Transverse colon (tissue), 4 donors: ENCODE measurements around the gene EPB41L1.

Experiments used
- POLR2A ChIP-seq: fragments of 450-650 bp; IDR thresholded peaks from one replicate; pipeline ENCODE4 v1.6.1; 2016; ENCODE audit warnings: antibody characterized with exemption, mild to moderate bottlenecking, moderate library complexity
- POLR2AphosphoS5 ChIP-seq, 3 donors: sonication (generic); formaldehyde crosslinking; IDR thresholded peaks; one replicate each; pipeline ENCODE4 v1.6.1; 2016; ENCODE audit warnings: antibody characterized with exemption in 3 of 3
- TF ChIP-seq, protein P1 (sequence below), 5 experiments: fragments of 200-600 bp in 3 of 5; fragments of 450-650 bp in 2 of 5; sonication (generic) in 3 of 5; IDR thresholded peaks; 1 replicate in 2 of 5; 2 replicates in 3 of 5; pipeline ENCODE4 v1.5.1; 2016 to 2017; ENCODE audit warnings: antibody characterized with exemption in 5 of 5, inconsistent platforms in 3 of 5, mild to moderate bottlenecking in 2 of 5, moderate library complexity in 1 of 5

DNA sequence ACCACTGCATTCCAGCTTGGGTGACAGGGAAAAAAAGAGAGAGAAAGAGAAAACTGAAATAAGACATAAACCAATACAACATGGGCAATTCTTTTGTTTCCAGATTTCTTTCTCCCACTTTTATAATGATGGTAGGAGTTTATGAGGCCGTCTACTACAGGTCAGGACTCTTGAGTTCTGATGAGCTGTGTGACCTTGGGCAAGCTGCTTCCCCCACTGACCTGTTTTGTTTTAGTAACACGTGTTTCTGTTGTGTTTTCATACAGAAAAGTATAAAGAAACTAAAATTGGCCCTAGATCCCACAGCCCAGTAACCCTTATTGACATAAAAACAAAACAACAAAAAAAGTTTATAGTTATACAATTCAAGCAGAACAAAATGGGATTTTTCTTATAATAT, 58.8 kb downstream of the EPB41L1 start:
- TF ChIP-seq POLR2A (no peak), POLR2AphosphoS5 (IDR thresholded peaks at IDR 0.05) (no peak)
- TF ChIP-seq, protein P1, sequence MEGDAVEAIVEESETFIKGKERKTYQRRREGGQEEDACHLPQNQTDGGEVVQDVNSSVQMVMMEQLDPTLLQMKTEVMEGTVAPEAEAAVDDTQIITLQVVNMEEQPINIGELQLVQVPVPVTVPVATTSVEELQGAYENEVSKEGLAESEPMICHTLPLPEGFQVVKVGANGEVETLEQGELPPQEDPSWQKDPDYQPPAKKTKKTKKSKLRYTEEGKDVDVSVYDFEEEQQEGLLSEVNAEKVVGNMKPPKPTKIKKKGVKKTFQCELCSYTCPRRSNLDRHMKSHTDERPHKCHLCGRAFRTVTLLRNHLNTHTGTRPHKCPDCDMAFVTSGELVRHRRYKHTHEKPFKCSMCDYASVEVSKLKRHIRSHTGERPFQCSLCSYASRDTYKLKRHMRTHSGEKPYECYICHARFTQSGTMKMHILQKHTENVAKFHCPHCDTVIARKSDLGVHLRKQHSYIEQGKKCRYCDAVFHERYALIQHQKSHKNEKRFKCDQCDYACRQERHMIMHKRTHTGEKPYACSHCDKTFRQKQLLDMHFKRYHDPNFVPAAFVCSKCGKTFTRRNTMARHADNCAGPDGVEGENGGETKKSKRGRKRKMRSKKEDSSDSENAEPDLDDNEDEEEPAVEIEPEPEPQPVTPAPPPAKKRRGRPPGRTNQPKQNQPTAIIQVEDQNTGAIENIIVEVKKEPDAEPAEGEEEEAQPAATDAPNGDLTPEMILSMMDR (IDR thresholded peaks at IDR 0.05), result no peak
